ENCODE measurements around the gene ZNF827. TPM values are rescaled to one million over a fixed set of nuclear protein-coding genes. Genes with fewer than 3 reads are reported as not detected.

ZNF827 gene
- polyA plus RNA-seq, 1 donor from 2014 or later: 12.1 TPM

DNA sequence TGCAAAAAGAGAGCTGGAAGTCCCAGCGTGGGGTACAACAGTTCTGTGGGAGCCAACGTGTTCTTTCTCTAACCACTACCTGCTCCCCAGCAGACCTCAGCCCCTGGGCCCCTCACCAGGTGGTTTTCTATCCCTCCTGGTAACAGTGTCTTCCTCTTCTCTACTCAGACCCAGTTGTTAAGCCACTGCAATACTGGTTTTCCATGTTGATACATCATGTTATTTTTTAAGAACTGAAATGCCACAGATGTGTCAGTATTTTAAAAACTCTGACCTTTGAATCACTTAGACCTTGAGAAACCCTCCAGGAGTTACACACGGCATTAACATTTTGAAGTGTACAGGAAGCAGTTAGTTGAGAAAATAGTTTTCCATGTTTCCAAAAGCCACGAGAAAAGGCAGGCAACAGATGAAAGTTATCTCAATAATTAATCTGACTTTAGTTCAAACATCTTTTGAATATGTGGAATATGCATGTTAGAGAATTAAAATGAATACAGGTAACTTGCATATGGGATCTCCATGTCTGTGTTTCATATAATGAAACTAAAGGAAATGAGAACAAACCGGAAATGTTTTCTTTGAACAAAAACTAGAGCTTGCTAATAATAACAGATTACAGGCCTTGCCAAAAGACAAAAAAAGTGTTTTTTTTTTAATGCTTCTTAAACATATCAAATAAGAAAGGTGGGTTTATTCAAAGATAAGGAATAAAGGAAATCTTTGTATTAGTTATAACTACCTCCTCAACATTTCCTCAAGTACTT, 108.8 kb downstream of the ZNF827 start:
- H2AFZ ChIP-seq (ENCODE audit: low read depth, low read length): no peak overlapping the region
- no peak for TF ChIP-seq MXI1 (conservative IDR thresholded peaks at IDR 0.05; ENCODE audit: poor library complexity, severe bottlenecking)
- TF ChIP-seq, protein P1, sequence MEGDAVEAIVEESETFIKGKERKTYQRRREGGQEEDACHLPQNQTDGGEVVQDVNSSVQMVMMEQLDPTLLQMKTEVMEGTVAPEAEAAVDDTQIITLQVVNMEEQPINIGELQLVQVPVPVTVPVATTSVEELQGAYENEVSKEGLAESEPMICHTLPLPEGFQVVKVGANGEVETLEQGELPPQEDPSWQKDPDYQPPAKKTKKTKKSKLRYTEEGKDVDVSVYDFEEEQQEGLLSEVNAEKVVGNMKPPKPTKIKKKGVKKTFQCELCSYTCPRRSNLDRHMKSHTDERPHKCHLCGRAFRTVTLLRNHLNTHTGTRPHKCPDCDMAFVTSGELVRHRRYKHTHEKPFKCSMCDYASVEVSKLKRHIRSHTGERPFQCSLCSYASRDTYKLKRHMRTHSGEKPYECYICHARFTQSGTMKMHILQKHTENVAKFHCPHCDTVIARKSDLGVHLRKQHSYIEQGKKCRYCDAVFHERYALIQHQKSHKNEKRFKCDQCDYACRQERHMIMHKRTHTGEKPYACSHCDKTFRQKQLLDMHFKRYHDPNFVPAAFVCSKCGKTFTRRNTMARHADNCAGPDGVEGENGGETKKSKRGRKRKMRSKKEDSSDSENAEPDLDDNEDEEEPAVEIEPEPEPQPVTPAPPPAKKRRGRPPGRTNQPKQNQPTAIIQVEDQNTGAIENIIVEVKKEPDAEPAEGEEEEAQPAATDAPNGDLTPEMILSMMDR (IDR thresholded peaks at IDR 0.05; ENCODE audit: poor library complexity, severe bottlenecking): no peak
- TF ChIP-seq RAD21 (conservative IDR thresholded peaks at IDR 0.05): no peak
- TF ChIP-seq, protein P2, sequence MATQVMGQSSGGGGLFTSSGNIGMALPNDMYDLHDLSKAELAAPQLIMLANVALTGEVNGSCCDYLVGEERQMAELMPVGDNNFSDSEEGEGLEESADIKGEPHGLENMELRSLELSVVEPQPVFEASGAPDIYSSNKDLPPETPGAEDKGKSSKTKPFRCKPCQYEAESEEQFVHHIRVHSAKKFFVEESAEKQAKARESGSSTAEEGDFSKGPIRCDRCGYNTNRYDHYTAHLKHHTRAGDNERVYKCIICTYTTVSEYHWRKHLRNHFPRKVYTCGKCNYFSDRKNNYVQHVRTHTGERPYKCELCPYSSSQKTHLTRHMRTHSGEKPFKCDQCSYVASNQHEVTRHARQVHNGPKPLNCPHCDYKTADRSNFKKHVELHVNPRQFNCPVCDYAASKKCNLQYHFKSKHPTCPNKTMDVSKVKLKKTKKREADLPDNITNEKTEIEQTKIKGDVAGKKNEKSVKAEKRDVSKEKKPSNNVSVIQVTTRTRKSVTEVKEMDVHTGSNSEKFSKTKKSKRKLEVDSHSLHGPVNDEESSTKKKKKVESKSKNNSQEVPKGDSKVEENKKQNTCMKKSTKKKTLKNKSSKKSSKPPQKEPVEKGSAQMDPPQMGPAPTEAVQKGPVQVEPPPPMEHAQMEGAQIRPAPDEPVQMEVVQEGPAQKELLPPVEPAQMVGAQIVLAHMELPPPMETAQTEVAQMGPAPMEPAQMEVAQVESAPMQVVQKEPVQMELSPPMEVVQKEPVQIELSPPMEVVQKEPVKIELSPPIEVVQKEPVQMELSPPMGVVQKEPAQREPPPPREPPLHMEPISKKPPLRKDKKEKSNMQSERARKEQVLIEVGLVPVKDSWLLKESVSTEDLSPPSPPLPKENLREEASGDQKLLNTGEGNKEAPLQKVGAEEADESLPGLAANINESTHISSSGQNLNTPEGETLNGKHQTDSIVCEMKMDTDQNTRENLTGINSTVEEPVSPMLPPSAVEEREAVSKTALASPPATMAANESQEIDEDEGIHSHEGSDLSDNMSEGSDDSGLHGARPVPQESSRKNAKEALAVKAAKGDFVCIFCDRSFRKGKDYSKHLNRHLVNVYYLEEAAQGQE (IDR thresholded peaks at IDR 0.05; ENCODE audit: borderline replicate concordance): no peak
- TF ChIP-seq EP300 (conservative IDR thresholded peaks at IDR 0.05; ENCODE audit: poor library complexity, severe bottlenecking): no peak
- no peak for TF ChIP-seq POLR2AphosphoS5 (IDR thresholded peaks at IDR 0.05)
- H3K4me2 ChIP-seq (ENCODE audit: low read length): no peak overlapping the region

DNA sequence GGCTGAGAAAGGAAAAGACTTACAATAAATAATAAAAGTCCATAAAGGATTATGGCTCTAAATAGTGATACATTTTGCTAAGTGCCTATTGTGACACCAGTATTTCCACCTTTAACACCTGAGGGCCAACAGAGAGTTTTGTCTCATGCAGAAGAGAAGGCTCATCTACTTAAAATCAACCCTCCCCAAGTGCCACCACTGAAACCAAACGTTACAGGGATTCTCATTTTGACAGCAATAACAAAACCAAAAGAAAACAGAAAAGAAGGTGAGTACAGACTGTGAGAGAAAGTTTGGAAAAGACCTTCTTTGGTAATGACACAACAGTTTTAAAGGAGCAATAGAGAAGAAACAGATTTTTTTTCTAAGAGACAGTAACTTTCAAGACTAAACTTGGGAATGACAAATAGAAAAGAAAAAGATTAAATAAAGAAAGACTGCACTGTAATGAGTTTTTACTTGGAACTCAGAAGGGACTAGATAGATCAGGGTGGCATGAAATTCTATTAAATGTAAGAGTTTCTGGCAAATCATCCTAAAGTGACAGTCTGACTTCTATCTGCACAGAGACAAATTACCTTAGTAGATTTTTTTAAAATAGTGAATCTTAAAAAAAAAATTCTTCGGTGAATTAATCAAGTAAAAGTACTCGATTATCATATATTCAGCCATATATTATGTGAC, 109.7 kb downstream of the ZNF827 start:
- no peak for TF ChIP-seq SMC3 (conservative IDR thresholded peaks at IDR 0.05; ENCODE audit: poor library complexity)
- TF ChIP-seq RAD21 (conservative IDR thresholded peaks at IDR 0.05): no peak
- TF ChIP-seq, protein P2 (IDR thresholded peaks at IDR 0.05; ENCODE audit: borderline replicate concordance): no peak
- no peak for TF ChIP-seq EZH2 (IDR thresholded peaks at IDR 0.05; ENCODE audit: borderline replicate concordance, insufficient read depth, low read length, poor library complexity, severe bottlenecking)
- no peak for TF ChIP-seq EP300 (conservative IDR thresholded peaks at IDR 0.05; ENCODE audit: poor library complexity, severe bottlenecking)
- TF ChIP-seq TAF1 (IDR thresholded peaks at IDR 0.05; ENCODE audit: low read depth): no peak
- TF ChIP-seq MXI1 (conservative IDR thresholded peaks at IDR 0.05; ENCODE audit: poor library complexity, severe bottlenecking): no peak
- TF ChIP-seq, protein P1 (IDR thresholded peaks at IDR 0.05; ENCODE audit: poor library complexity, severe bottlenecking): no peak
- TF ChIP-seq POLR2AphosphoS5 (IDR thresholded peaks at IDR 0.05): no peak
- Histone ChIP-seq H3K9ac (ENCODE audit: low read length) (no peak overlapping the region), H3K9me2 (ENCODE audit: insufficient read depth, low read length) (no peaks in the 10 kb centered on the region), H3K4me3 (ENCODE audit: low read length) (no peak overlapping the region), H3K36me3 (ENCODE audit: insufficient read depth, low read length) (peaks cover 9% of the 10 kb centered on the region), H3F3A (ENCODE audit: insufficient read depth, low read length, poor library complexity, severe bottlenecking) (no peaks in the 10 kb centered on the region), H3K4me2 (ENCODE audit: low read length) (no peak overlapping the region), H3K27ac (ENCODE audit: low read length) (no peak overlapping the region), H4K20me1 (ENCODE audit: insufficient read depth) (no peaks in the 10 kb centered on the region), H3K27me3 (ENCODE audit: insufficient read depth, low read depth, low read length) (no peaks in the 10 kb centered on the region), H3K9me3 (ENCODE audit: low read length) (no peaks in the 10 kb centered on the region), H2AFZ (ENCODE audit: low read depth, low read length) (no peak overlapping the region), H3K79me2 (replicated peaks; ENCODE audit: insufficient read depth, low read length) (no peaks in the 10 kb centered on the region)

More for the DNA sequence above, 108.8 kb downstream of the ZNF827 start:
- Histone ChIP-seq H3F3A (ENCODE audit: insufficient read depth, low read length, poor library complexity, severe bottlenecking) (no peaks in the 10 kb centered on the region), H3K4me3 (ENCODE audit: low read length) (no peak overlapping the region), H3K9me3 (ENCODE audit: low read length) (no peaks in the 10 kb centered on the region), H3K27me3 (ENCODE audit: insufficient read depth, low read depth, low read length) (no peaks in the 10 kb centered on the region), H3K36me3 (ENCODE audit: insufficient read depth, low read length) (peaks cover 9% of the 10 kb centered on the region), H3K9me2 (ENCODE audit: insufficient read depth, low read length) (no peaks in the 10 kb centered on the region), H3K27ac (ENCODE audit: low read length) (no peak overlapping the region), H3K9ac (ENCODE audit: low read length) (no peak overlapping the region), H4K20me1 (ENCODE audit: insufficient read depth) (no peaks in the 10 kb centered on the region), H3K79me2 (replicated peaks; ENCODE audit: insufficient read depth, low read length) (no peaks in the 10 kb centered on the region)

Measured in neural cell (in vitro differentiated cells).